SW 1271 (cell line): ENCODE data around the gene BCL2L1.
"Not testable (repeated sequence)": the region's sequence is repeated elsewhere in the genome, so short reads cannot be mapped to it uniquely, and the experiment has no call there.

ENCODE experiments used
- DNase-seq, 2 experiments: peaks; one replicate each; lab custom pipeline; 2025; lab: John Stamatoyannopoulos, UW

BCL2L1 gene

GRCh38 chr20:31722257-31723068, at the start of gene BCL2L1:
TSS of gene BCL2L1 (minus strand) at chr20:31722868. CDS start at chr20:31722218, 650 bp downstream.
- DNase-seq, result peak; percentile 90 to 93

GRCh38 chr20:31770243-31770642, 47.6 kb upstream of the BCL2L1 start:
- no peak for DNase-seq

DNA sequence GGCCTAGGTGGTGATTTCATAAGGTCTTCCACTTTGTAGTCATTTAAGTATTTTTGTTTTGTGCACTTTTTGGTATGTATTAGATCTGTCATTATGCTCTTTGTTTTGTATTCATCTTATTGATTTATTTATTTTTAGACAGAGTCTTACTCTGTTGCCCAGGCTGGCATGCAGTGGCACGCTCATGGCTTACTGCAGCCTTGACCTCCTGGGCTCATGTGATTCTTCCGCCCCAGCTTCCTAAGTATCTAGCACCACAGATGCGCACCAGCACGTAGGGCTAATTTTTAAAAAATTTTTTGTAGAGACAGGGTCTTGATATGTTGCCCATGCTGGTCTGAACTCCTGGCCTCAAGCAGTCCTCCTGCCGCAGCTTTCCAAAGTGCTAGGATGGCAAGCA, 47.0 kb upstream of the BCL2L1 start:
- DNase-seq, result no peak

DNA sequence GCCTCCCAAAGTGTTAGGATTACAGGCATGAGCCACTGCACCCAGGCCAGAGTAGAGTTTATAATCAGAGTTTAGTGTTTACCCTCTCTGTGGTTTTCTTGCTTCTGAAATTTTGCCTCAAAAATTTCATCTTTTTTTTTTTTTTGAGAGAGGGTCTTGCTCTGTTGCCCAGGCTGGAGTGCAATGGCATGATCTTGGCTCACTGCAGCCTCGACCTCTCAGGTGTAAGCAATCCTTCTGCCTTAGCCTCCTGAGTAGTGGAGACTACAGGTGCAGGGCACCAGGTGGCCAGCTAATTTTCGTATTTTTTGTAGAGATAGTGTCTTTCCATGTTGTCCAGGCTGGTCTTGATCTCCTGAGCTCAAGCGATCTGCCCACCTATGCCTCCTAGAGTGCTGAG, 45.1 kb upstream of the BCL2L1 start:
- DNase-seq, result no peak

- no peak for DNase-seq
Measured at GRCh38 chr20:31764641-31765305, 42.1 kb upstream of the BCL2L1 start.

DNA sequence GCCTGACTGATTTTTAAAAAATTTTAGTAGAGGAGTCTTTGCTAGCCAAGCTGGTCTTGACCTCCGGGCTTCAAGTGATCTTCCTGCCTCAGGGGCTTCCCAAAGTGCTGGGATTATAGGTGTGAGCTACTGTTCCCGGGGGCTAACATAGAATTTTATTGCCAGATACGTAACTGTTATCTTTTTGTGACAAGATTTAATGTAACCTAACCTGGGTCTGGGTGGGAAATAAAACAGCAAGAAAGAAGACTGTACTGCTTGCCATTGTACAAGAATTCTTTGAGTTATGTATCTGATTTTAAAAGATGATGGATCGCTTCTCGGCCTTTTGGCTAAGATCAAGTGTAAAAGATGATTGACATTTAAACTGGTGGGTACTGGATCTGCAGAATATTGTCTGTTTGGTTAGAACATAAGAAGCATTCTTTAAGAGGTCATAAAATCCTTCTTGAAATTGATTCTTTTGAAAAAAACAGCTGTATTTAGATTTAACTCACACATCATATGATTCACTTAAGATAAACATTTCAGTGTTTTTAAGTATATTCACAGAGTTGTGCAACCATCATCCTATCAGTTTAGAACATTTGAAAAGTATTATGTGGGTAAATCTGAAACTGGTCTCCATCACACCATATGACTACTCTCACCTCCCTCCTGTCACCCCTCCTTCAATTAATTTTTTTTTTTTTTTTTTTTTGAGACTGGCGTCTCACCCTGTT, 38.0 kb upstream of the BCL2L1 start:
- no peak for DNase-seq

DNA sequence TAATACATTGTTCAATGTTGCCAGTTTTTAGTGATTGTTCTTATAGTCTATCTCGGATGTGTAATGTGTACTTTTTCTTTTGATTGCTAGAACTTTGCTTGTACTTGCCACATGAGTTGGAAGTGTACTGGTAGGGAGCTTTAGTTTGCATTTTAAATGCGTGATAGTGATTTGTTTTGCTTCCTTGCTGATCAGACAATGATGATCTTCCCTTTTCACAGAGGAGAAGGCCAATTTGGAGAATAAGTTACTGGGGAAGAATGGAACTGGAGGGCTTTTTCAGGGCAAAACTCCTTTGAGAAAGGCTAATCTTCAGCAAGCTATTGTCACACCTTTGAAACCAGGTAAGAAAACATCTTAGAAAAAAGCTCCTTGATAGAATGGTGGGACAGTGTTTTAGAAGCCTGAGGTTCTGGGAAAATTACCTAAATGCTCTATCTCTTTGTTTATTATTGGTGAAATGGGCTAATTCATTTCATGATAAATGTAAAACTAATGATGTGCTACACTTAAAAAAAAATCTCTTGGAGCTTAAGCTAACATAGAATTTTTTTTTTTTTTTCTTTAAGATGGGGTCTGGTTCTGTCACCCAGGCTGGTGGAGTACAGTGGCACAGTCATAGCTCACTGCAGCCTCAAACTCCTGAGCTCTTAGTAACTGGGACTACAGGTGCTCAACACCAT, 37.3 kb upstream of the BCL2L1 start:
- DNase-seq, result no peak

- DNase-seq, result no peak
Measured at GRCh38 chr20:31758991-31759390, 36.3 kb upstream of the BCL2L1 start.

GRCh38 chr20:31758521-31758920, 35.9 kb upstream of the BCL2L1 start:
- no peak for DNase-seq

DNA sequence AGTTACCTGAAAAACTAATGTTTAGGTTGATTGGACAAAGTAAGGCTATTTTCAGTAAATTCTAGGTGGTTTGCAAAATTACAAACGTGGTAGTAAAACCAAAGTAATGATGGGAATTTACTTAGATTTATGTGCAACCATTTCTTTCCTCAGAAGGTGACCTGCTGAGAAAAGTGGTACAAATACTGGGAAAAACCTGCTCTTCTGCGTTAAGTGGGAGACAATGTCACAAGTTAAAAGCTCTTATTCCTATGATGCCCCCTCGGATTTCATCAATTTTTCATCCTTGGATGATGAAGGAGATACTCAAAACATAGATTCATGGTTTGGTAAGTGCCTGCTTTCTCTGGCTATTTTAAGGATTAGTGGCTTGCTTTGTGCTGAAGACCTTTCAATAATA, 34.6 kb upstream of the BCL2L1 start:
- no peak for DNase-seq

GRCh38 chr20:31751126-31751525, 28.5 kb upstream of the BCL2L1 start:
- no peak for DNase-seq

DNA sequence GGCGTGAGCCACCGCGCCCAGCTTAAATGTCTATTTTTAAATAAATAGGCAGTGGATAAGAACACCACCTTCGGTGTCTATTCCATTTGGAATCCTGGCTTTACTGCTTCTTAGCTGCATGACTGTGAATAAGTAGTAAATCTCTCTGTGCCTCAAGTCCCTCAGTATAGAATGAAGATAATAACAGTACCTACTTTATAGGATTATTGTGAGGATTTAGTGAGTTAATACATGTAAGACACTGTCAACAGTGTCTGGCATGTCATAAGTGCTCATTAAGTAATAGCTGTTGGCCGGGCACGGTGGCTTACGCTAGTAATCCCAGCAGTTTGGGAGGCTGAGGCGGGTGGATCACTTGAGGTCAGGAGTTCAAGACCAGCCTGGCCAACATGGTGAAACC, 26.6 kb upstream of the BCL2L1 start:
- DNase-seq, result no peak

DNA sequence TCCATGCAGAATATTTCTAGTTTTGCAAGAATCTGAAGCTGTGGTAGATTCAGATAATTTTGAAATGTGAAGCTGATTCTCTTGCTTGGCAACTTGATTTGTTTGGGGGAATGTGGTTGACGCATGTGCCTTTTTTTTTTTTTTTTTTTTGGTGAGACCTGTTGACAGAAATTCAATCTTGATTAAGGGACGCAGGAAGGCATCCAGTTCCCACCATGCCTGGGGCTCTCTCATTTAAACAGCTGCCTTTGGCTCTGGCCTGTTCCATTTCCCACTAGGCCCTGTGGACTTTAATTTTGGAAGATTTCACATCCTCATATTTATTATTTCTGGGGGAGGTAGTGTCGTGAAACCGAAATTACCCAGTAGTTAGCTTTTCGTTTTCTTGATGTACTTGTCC, 25.0 kb upstream of the BCL2L1 start:
- no peak for DNase-seq

- not testable (repeated sequence) for DNase-seq
Measured at GRCh38 chr20:31747028-31747427, 24.4 kb upstream of the BCL2L1 start.

DNA sequence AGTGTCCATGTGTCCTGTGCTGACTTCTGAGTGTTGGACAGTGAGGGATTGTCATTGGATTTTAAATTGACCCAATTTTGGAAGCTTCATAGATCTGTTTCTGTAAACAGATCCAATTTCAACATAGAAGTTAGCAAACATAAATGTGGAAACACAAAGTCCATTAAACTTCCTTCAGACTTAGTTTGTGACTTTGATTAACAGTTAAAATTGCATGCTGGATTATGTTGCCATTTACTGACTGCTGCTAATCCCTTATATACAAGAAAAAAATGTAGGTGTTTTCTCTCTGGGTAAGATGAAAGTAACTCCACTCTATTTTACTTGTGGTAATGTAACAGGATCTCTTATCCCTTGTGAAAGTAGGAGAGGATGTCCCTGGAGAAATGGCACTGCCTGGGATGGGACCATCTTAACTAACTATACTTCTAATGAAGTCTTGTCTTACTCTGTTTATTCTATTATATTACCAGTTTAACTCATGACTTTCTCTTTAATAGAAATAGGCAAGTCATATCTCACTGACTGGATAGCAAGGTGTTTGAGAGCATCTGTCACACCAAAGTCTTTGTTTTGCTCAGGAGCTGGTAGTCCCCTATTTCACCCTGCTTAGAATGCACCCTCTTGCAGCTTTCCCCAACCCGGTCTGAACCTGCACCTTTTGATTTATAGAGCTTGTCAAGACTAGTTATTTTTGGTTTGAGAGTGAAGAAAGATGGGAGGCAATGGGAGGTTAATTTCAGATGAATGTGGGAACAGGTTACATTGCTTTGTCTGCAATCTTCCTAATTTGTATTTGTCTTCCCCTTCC, 23.6 kb upstream of the BCL2L1 start:
- DNase-seq, result no peak

DNA sequence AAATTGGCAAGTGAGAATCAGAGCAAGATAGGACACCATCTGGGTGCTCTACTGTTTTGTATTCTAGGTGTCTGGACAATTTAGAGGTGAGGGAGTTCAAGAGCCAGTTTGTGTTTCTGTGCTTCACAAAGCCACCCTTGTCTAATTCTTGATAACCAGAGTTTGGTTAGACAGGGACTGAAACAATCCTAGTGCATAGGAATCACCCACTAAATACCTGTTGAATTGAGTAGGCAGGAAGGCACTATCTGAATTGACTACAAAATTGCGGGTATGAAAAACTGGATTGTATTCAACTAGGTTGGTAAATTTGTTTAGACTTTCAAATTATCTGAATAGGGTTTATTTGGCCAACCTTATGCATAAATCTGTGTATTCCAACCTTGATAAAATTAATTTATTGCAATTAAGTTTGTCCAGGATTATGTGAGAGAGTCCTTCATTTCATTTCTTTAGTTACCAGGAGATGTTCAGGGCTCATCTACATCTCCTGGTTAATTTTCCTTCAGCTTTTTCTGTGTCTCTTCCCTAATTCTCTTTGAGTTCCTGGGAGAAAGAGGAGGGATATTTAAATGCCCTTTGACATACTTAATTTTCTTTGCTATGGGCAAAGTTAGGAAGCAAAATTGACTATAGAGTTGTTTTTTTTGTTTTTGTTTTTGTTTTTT, 18.1 kb upstream of the BCL2L1 start:
- DNase-seq, result no peak

- no peak for DNase-seq
Measured at GRCh38 chr20:31740208-31740607, 17.5 kb upstream of the BCL2L1 start.

DNA sequence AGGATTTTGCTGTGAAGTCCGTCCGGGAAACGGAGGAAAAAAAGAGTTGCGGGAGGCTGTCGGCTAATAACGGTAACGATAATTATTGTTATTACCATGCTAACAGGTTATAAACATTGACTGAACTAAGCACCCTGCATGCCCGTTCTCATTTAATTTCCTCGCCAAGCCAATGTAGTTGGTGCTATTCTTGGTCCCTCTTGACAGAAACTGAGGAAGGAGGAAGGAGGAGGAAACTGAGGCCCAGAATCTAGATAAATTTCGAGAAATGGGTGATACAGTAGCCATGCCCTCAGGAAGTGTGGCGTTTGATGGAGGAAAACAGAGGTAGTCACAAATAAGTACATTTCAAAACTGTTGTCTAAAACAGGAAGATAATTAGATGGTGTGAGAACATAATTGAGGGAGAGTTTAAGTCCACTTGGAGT, 16.9 kb upstream of the BCL2L1 start:
- no peak for DNase-seq

- peak; percentile 99 to 100 for DNase-seq
Measured at GRCh38 chr20:31738729-31739549, 16.3 kb upstream of the BCL2L1 start, which contains the start of gene TPX2. TSS of gene TPX2 (plus strand) at chr20:31739290. CDS start at chr20:31757477, 18,187 bp downstream.

- DNase-seq, result no peak
Measured at GRCh38 chr20:31731321-31731717, 8.7 kb upstream of the BCL2L1 start.
